Posterior cingulate gyrus (tissue), 11 donors: Measurements from ENCODE around the gene AOAH.

Source experiments
- DNase-seq, 10 donors: peaks; one replicate each; pipeline versions ENCODE4 v3.0.0 to v3.0.0-alpha.2; 2020 to 2021; ENCODE audit warnings: mixed read lengths in 3 of 10
- intact Hi-C: fragments of 100-400 bp; cut with DNase I; formaldehyde crosslinking; loops from one replicate; pipeline ENCODE4 v1.15.1; 2023

Gene AOAH

GRCh38 chr7:36606153-36606975, 117.9 kb downstream of the AOAH start:
- intact Hi-C loops = no loop called here
- no peak for DNase-seq

- intact Hi-C loops = no loop called here
- peak in 1 of 10 donors; percentile 18 for DNase-seq
Measured at GRCh38 chr7:36605261-36606051, 118.8 kb downstream of the AOAH start.

GRCh38 chr7:36604806-36605205, 119.5 kb downstream of the AOAH start:
- DNase-seq = no peak
- intact Hi-C loops = no loop called here

- no peak for DNase-seq
- intact Hi-C loops = no loop called here
Measured at GRCh38 chr7:36602934-36603887, 121.1 kb downstream of the AOAH start.

GRCh38 chr7:36602511-36602910, 121.8 kb downstream of the AOAH start:
- no peak for DNase-seq
- intact Hi-C loops = no loop called here

GRCh38 chr7:36601601-36602000, 122.7 kb downstream of the AOAH start:
- intact Hi-C loops = no loop called here
- DNase-seq = no peak

GRCh38 chr7:36600869-36601530, 123.3 kb downstream of the AOAH start:
- no peak for DNase-seq
- intact Hi-C loops = no loop called here

GRCh38 chr7:36600314-36600682, 124.0 kb downstream of the AOAH start:
- intact Hi-C loops = no loop called here
- no peak for DNase-seq

GRCh38 chr7:36599645-36600313, 124.5 kb downstream of the AOAH start:
- intact Hi-C loops = no loop called here
- no peak for DNase-seq

- no peak for DNase-seq
- intact Hi-C loops = no loop called here
Measured at GRCh38 chr7:36598054-36598674, 126.1 kb downstream of the AOAH start.

- intact Hi-C loops = no loop called here
- DNase-seq = no peak
Measured at GRCh38 chr7:36597090-36597773, 127.1 kb downstream of the AOAH start.

GRCh38 chr7:36594445-36594844, 129.8 kb downstream of the AOAH start:
- intact Hi-C loops = no loop called here

GRCh38 chr7:36591636-36592035, 132.7 kb downstream of the AOAH start:
- intact Hi-C loops = no loop called here
- DNase-seq = no peak

More at GRCh38 chr7:36594445-36594844, 129.8 kb downstream of the AOAH start:
- DNase-seq = no peak

GRCh38 chr7:36589391-36589790, 134.9 kb downstream of the AOAH start:
- DNase-seq = no peak
- intact Hi-C loops = no loop called here

GRCh38 chr7:36583318-36583717, 141.0 kb downstream of the AOAH start:
- intact Hi-C loops = no loop called here
- DNase-seq = no peak

- intact Hi-C loops = no loop called here
- no peak for DNase-seq
Measured at GRCh38 chr7:36575832-36576231, 148.5 kb downstream of the AOAH start.

- intact Hi-C loops = no loop called here
- no peak for DNase-seq
Measured at GRCh38 chr7:36573066-36573465, 151.2 kb downstream of the AOAH start.

GRCh38 chr7:36571190-36571560, 153.1 kb downstream of the AOAH start:
- intact Hi-C loops = no loop called here
- DNase-seq = no peak
